ENCODE results near the gene BMERB1. TPM values are rescaled to one million over a fixed set of nuclear protein-coding genes. Genes with fewer than 3 reads are reported as not detected.

Gene BMERB1
- polyA plus RNA-seq, 1 of the 3 experiments (the other 2 are of a cell fraction): 33.9 TPM

GRCh38 chr16:15607700-15608396 lies 173.5 kb downstream of the BMERB1 start:
- TF ChIP-seq USF1 (IDR thresholded peaks at IDR 0.05; ENCODE audit: borderline replicate concordance, low read depth) (no peak), FOXJ3 (CRISPR knock-in tag; IDR thresholded peaks at IDR 0.05) (no peak), FOXM1 (IDR thresholded peaks at IDR 0.05; ENCODE audit: low read depth) (no peak), NRF1 (IDR thresholded peaks at IDR 0.05; ENCODE audit: low read depth, low read length) (no peak), RCOR1 (IDR thresholded peaks at IDR 0.05; ENCODE audit: low read length) (no peak)
- Histone ChIP-seq H3K9ac (no peak overlapping the region), H3K79me2 (ENCODE audit: insufficient read depth) (no peaks in the 10 kb centered on the region), H3K36me3 (replicated peaks in 1 of 2; ENCODE audit: control insufficient read depth in 1 of 2, insufficient read depth in 2 of 2, low read length in 1 of 2) (peaks cover 51 to 85% of the 10 kb centered on the region in 2 experiments), H3F3A (replicated peaks; ENCODE audit: insufficient read depth) (no peaks in the 10 kb centered on the region), H3K4me3 (ENCODE audit: low read depth in 2 of 2, low read length in 1 of 2) (no peak overlapping the region), H3K4me2 (no peak overlapping the region), H3K27ac (ENCODE audit: low read depth in 2 of 2, low read length in 1 of 2) (no peak overlapping the region), H3K4me1 (ENCODE audit: control insufficient read depth in 1 of 2, insufficient read depth in 2 of 2, low read depth in 1 of 2, low read length in 1 of 2) (no peaks in the 10 kb centered on the region), H3K9me2 (no peaks in the 10 kb centered on the region), H2AFZ (ENCODE audit: low read depth) (no peak overlapping the region), H3K27me3 (ENCODE audit: insufficient read depth) (no peaks in the 10 kb centered on the region), H3K9me3 (no peaks in the 10 kb centered on the region), H4K20me1 (ENCODE audit: insufficient read depth) (no peaks in the 10 kb centered on the region; the same call in 1 of the 2 replicates)
- CTCF ChIA-PET: interaction anchor here (0.7 to 1.5 kb wide), 4 partner anchors 19 to 181 kb away, joined by 3 to 5 read pairs (median 4); no protein-coding TSS in a partner anchor
- POLR2A ChIA-PET: interaction anchor here (1.2 kb wide), 1 partner anchor 14 kb away, joined by 3 read pairs; no protein-coding TSS in a partner anchor
- 88% methylated on average over 13 of the region's 13 CpGs for WGBS (ENCODE audit: low lambda C conversion rate)
- DNase-seq: no peak

GRCh38 chr16:15608398-15609285 lies 174.3 kb downstream of the BMERB1 start:
- no peaks in the 10 kb centered on the region for H3K9me3 ChIP-seq
- H3K27ac ChIP-seq (ENCODE audit: low read depth in 2 of 2, low read length in 1 of 2): no peak overlapping the region
- no peak for TF ChIP-seq MXI1 (IDR thresholded peaks at IDR 0.05; ENCODE audit: low read depth, low read length)
- TF ChIP-seq SIN3A (IDR thresholded peaks at IDR 0.05; ENCODE audit: borderline replicate concordance, low read depth, low read length): no peak
- TF ChIP-seq FOSL2 (IDR thresholded peaks at IDR 0.05; ENCODE audit: borderline replicate concordance, low read depth): no peak
- no peak for TF ChIP-seq RAD21 (IDR thresholded peaks at IDR 0.05; ENCODE audit: low read length)
- TF ChIP-seq IRF3 (IDR thresholded peaks at IDR 0.05; ENCODE audit: low read depth, low read length): no peak
- no peak for TF ChIP-seq FOXM1 (IDR thresholded peaks at IDR 0.05; ENCODE audit: low read depth)
- TF ChIP-seq USF1 (IDR thresholded peaks at IDR 0.05; ENCODE audit: borderline replicate concordance, low read depth): no peak
- TF ChIP-seq EZH2phosphoT487 (IDR thresholded peaks at IDR 0.05; ENCODE audit: borderline replicate concordance, low read depth): no peak
- no peak for TF ChIP-seq MEF2A (IDR thresholded peaks at IDR 0.05; ENCODE audit: borderline replicate concordance, low read depth)
- no peak for TF ChIP-seq CTCF (IDR thresholded peaks at IDR 0.05)
- no peak for TF ChIP-seq USF2 (IDR thresholded peaks at IDR 0.05; ENCODE audit: borderline replicate concordance, low read depth, low read length)
- no peak overlapping the region for H3K9ac ChIP-seq
- CTCF ChIA-PET: interaction anchor here (0.7 to 1.5 kb wide), 3 partner anchors 11 to 182 kb away, joined by 3 to 5 read pairs (median 3); no protein-coding TSS in a partner anchor
- peaks cover 51 to 81% of the 10 kb centered on the region in 2 experiments for H3K36me3 ChIP-seq (replicated peaks in 1 of 2; ENCODE audit: control insufficient read depth in 1 of 2, insufficient read depth in 2 of 2, low read length in 1 of 2)
- H3K79me2 ChIP-seq (ENCODE audit: insufficient read depth): no peaks in the 10 kb centered on the region
- no peak overlapping the region for H3K4me2 ChIP-seq
- no peak overlapping the region for H3K4me3 ChIP-seq (ENCODE audit: low read depth in 2 of 2, low read length in 1 of 2)
- H4K20me1 ChIP-seq (ENCODE audit: insufficient read depth): no peaks in the 10 kb centered on the region; the same call in 1 of the 2 replicates
- no peak for DNase-seq
- H3K4me1 ChIP-seq (ENCODE audit: control insufficient read depth in 1 of 2, insufficient read depth in 2 of 2, low read depth in 1 of 2, low read length in 1 of 2): no peaks in the 10 kb centered on the region
- H3F3A ChIP-seq (replicated peaks; ENCODE audit: insufficient read depth): no peaks in the 10 kb centered on the region
- no peaks in the 10 kb centered on the region for H3K27me3 ChIP-seq (ENCODE audit: insufficient read depth)
- 91% methylated on average over 19 of the region's 19 CpGs for WGBS (ENCODE audit: low lambda C conversion rate)
- no peak overlapping the region for H2AFZ ChIP-seq (ENCODE audit: low read depth)
- POLR2A ChIA-PET: interaction anchor here (1.2 kb wide), 1 partner anchor 13 kb away, joined by 3 read pairs; no protein-coding TSS in a partner anchor
- no peaks in the 10 kb centered on the region for H3K9me2 ChIP-seq
